ENCODE measurements around the gene SLC6A11. TPM values are rescaled to one million over a fixed set of nuclear protein-coding genes. Genes with fewer than 3 reads are reported as not detected.

Gene SLC6A11
- total RNA-seq, 4 donors from 2014 or later = 0.30 to 0.44 (median 0.42) TPM; not detected in 1

DNA sequence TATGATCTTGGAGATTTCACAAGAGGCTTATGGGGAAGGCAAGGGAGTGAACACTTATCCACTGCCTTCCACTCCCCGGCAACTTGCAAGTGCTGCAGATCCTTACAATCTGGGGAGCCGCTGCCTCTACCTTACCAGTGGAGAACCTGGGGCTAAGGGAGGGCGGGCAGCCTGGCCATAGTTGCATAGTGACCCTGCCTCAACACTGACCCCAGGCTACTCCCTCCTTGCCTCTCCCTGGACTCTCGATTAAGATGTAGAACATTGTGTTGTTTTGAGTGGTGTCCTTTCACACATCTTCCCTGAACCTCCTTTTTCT lies 30.6 kb downstream of the SLC6A11 start:
- Histone ChIP-seq H3K4me3 (no peak overlapping the region), H3K9me3 (no peaks in the 10 kb centered on the region), H3K36me3 (no peaks in the 10 kb centered on the region), H3K27me3 (no peaks in the 10 kb centered on the region), H3K4me1 (no peaks in the 10 kb centered on the region), H3K27ac (no peak overlapping the region)
- WGBS, 2 donors = 80 to 96% methylated on average over 4 of the region's 4 CpGs
- DNase-seq (ENCODE audit: low spot score in 2 of 2) = no peak
- no peak for TF ChIP-seq POLR2A (IDR thresholded peaks at IDR 0.05)
- TF ChIP-seq, protein P1, sequence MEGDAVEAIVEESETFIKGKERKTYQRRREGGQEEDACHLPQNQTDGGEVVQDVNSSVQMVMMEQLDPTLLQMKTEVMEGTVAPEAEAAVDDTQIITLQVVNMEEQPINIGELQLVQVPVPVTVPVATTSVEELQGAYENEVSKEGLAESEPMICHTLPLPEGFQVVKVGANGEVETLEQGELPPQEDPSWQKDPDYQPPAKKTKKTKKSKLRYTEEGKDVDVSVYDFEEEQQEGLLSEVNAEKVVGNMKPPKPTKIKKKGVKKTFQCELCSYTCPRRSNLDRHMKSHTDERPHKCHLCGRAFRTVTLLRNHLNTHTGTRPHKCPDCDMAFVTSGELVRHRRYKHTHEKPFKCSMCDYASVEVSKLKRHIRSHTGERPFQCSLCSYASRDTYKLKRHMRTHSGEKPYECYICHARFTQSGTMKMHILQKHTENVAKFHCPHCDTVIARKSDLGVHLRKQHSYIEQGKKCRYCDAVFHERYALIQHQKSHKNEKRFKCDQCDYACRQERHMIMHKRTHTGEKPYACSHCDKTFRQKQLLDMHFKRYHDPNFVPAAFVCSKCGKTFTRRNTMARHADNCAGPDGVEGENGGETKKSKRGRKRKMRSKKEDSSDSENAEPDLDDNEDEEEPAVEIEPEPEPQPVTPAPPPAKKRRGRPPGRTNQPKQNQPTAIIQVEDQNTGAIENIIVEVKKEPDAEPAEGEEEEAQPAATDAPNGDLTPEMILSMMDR (IDR thresholded peaks at IDR 0.05) = no peak

DNA sequence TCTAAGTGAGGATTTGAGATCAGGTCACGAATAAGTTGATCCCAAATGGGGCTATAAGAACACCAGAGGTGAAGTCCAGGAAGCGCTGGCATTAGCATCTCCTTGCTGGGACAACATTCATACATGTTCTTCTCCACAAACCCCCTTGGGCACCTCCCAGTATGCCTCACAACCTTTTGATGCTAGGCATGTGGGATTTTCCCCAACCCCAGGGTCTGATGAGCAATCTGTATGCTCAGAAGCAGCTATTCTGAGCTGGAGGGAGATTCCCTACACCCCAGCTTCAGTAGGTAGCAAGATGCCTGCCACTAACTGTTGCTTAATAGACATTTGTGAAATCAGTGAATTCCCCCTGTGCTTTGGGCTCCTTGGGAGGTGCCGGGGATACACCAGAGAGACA lies 32.2 kb downstream of the SLC6A11 start:
- no peaks in the 10 kb centered on the region for H3K27me3 ChIP-seq
- DNase-seq (ENCODE audit: low spot score in 2 of 2) = no peak
- no peak overlapping the region for H3K4me3 ChIP-seq
- no peaks in the 10 kb centered on the region for H3K36me3 ChIP-seq
- H3K27ac ChIP-seq = no peak overlapping the region
- TF ChIP-seq POLR2A (IDR thresholded peaks at IDR 0.05) (no peak), EP300 (IDR thresholded peaks at IDR 0.05) (no peak)
- TF ChIP-seq, protein P1 (IDR thresholded peaks at IDR 0.05) = no peak
- no peaks in the 10 kb centered on the region for H3K9me3 ChIP-seq
- no peaks in the 10 kb centered on the region for H3K4me1 ChIP-seq
- WGBS, 2 donors = 92 to 93% methylated on average over 3 of the region's 3 CpGs

DNA sequence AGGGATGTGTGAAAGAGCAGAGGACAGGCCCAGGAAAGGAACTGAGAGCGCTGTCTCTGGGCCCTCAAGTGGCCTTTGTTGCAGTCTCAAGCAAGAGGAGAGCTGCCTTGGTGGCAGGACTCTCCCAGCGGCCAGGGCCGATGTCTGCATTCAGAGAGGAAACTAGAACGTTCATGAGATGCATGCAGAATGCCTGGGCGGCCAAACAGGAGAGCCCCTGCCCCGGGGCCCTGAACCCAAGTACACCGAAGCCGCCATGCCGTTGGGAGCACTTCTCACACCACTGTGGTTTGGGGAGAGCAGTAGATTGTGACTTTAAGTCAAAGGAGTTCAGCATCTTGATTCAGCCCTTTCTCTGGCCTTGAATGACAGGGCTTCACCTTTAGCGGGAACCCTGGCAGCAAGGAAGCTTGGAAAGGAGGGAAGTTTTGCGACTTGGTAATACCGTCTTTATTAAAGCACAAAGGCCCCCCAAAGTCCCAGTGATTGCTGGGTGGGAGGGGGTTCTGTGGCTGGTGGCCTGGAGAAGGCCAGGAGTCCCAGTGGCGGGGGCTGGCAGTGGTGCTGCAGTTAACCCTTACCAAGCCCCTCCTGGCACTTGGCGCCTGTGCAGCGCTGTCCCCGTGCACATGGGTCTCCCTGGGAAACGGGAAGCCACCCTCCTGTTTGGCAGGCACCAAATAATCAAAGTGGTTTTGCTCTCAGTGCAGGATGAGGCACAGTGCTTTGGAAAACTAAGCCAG lies 36.2 kb downstream of the SLC6A11 start:
- H3K9me3 ChIP-seq = no peaks in the 10 kb centered on the region
- no peaks in the 10 kb centered on the region for H3K4me1 ChIP-seq
- H3K36me3 ChIP-seq = no peaks in the 10 kb centered on the region
- H3K27me3 ChIP-seq = no peaks in the 10 kb centered on the region
- H3K27ac ChIP-seq = no peak overlapping the region
- no peak for DNase-seq (ENCODE audit: low spot score in 2 of 2)
- TF ChIP-seq POLR2A (IDR thresholded peaks at IDR 0.05) (no peak), EP300 (IDR thresholded peaks at IDR 0.05) (no peak)
- TF ChIP-seq, protein P1 (IDR thresholded peaks at IDR 0.05) = no peak
- no peak overlapping the region for H3K4me3 ChIP-seq
- 70 to 74% methylated on average over 17 of the region's 17 CpGs for WGBS, 2 donors

DNA sequence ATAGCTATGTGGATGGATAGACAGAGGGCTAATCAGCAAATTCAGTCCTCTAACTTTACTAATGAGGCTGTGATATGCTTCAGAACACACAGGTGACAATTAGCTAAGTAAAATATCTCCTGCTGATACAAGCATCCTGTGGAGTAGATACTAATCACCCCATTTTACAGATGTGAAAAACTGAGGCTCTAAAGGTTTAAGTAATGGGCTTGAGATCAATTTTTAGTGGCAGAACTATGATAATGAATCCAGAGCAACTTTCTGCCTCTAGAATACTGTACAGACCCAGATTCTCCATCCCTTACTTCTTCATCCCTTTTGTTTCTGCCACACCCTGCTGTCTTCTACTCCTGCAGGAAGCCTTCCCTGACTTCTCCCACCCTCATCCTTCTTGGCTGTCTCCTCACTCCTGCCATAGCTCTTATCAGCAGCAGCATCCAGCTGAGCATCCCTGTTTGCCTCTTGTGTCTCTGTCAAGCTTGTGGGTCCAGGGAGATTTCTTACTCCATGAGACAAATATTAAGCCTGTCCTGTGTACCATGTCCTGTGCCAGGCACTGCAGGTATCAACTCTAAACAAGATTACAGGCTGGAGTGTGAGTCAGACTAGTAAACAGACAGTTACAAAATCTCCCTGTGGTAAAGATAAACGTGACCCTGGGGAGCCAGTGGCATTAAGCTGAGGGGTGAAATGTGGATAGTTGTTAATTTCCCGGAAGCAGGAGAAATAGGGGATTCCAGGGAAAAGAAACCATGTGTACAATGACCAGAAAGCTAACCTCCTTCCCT lies 39.2 kb downstream of the SLC6A11 start:
- H3K4me1 ChIP-seq = no peaks in the 10 kb centered on the region
- 55 to 56% methylated on average over 2 of the region's 2 CpGs for WGBS, 2 donors
- no peak for DNase-seq (ENCODE audit: low spot score in 2 of 2)
- H3K36me3 ChIP-seq = no peaks in the 10 kb centered on the region
- H3K27ac ChIP-seq = no peak overlapping the region
- H3K4me3 ChIP-seq = no peak overlapping the region
- TF ChIP-seq EP300 (IDR thresholded peaks at IDR 0.05) (no peak), POLR2A (IDR thresholded peaks at IDR 0.05) (no peak)
- TF ChIP-seq, protein P1 (IDR thresholded peaks at IDR 0.05) = no peak
- no peaks in the 10 kb centered on the region for H3K27me3 ChIP-seq
- H3K9me3 ChIP-seq = no peaks in the 10 kb centered on the region

All from tibial nerve (tissue), 4 donors.